ENCODE measurements around the gene NR2F1.
"Not testable (repeated sequence)": the region's sequence is repeated elsewhere in the genome, so short reads cannot be mapped to it uniquely, and the experiment has no call there.

The NR2F1 gene

DNA sequence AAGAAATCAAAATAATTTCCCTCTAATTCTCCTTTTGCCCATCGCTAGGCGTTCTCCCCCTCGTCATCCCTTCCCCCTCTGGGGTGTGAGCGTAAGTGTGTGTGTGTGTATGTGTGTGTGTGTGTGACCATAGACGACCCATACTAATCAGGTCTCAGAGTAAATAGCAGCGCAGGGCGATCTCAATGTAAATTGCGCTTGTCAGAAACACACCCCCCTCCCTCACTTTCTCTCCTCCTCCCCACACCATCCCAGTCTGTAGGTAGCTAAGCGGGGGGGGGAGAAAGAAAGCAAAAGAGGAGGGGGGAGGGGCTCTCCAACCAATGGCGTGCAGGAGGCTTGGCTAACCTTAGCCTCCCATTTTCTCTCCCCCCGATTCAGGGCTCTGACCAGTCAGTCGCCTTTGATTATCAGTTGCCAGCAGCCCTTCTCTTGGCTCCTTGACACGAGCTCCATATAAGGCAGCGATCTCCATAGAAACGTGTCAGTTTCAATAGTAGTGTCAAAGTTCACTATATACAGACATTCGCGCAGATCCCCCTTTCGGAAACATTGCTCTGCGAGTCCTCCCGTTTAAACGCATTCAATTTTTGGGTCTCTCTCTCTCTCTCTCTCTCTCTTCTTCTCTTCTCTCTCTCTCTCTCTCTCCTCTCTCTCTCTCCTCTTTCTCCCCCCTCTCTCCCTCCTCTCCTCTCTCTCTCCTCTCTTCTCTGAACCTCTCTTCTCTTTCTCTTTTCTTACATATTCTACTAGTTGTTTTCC, at the start of gene NR2F1:
TSS of gene NR2F1 (plus strand) at position 546 of the 762 bp plus-strand sequence. CDS start 1,802 bp downstream, outside the sequence.
- no peak for DNase-seq (ENCODE audit: low spot score)

DNA sequence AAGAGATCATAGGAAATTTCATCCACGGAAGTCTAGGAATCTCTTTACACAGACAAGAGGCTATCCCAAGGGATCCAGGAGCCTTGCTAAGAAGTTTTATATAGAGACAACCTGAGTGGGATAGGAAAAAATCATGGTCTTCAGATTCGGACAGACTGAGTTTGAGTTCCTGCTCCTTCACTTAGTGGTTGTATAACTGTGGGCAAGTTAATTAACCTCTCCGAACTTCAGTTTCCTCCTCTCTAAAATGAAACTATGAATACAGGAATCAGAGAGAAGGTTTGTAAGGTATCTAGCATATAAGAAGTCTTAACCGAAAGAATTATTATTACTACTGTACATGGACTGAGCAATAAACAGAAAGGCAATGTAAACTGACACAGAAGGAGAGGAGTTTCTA, 37.1 kb upstream of the NR2F1 start:
- no peak for DNase-seq (ENCODE audit: low spot score)

DNA sequence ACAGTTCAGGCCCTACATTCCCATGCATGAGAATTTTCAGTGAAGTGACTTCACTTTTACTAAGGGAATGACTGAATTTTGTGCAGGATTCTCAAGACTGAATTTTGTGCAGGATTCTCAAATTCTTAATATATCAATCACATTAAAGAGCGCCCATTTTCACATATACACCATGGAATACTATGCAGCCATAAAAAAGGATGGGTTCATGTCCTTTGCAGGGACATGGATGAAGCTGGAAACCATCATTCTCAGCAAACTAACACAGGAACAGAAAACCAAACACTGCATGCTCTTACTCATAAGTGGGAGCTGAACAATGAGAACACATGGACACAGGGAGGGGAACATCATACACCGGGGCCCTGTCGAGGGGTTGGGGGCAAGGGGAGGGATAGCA, 33.4 kb upstream of the NR2F1 start:
- not testable (repeated sequence) for DNase-seq (ENCODE audit: low spot score)

DNA sequence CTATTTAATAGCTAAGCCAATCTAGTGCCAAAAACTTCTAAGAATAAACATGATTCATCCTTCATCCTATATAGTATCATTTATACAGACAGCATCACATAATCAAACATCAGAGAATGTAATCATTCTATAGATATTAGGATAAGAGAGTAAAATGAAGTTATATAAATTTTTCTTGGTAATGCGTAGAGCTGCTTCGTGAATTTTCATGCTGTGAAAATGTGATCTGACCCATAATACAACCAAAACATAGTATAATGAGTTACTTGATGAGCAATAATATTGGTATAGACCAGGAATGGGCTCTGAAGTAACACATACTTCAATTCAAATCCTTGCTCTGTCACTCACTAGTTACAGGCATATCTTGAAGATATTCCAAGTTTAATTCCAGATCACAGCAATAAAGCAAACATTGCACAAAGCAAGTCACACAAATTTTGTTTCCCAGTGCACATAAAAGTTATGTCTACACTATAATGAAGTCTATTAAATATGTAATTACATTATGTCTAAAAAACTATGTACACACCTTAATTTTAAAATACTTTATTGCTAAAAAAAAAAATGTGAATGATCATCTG, 25.9 kb upstream of the NR2F1 start:
- no peak for DNase-seq (ENCODE audit: low spot score)

DNA sequence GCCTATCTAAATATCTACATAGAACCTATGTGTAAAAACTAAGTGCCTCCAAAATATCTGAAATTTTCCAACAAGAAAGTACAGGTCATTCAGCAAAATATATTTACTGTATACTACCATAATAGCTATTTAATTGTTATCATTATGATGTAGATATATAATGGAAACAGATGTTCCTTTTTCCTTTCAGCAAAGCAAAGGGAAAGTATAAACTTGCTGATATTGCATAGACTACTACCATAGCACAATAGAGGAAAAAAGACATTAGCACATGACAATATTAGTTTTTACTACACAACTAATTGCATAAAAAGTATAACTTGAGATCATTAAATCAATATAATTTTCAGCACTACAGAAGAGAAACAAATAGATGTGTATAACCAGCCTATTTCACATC, 16.9 kb upstream of the NR2F1 start:
- no peak for DNase-seq (ENCODE audit: low spot score)

DNA sequence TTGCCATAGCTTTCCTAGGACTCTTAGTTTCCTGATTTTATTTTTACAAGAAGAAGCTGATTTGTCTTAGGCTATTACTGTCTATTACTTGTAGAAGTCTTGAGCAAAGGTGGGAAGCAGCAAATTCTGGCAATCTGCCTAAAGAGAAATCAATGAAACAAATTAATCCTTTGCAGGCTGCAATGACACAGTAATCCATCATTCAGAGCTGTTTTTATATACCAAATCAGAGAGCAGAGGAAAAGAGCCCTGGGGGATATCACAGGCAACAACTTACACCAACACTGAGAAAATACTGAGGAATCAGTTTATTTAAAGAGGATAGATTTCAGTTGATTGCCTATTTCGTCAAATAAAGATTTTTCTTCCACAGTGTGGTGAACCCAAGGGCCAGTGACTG, 15.6 kb upstream of the NR2F1 start:
- DNase-seq (ENCODE audit: low spot score) = no peak

DNA sequence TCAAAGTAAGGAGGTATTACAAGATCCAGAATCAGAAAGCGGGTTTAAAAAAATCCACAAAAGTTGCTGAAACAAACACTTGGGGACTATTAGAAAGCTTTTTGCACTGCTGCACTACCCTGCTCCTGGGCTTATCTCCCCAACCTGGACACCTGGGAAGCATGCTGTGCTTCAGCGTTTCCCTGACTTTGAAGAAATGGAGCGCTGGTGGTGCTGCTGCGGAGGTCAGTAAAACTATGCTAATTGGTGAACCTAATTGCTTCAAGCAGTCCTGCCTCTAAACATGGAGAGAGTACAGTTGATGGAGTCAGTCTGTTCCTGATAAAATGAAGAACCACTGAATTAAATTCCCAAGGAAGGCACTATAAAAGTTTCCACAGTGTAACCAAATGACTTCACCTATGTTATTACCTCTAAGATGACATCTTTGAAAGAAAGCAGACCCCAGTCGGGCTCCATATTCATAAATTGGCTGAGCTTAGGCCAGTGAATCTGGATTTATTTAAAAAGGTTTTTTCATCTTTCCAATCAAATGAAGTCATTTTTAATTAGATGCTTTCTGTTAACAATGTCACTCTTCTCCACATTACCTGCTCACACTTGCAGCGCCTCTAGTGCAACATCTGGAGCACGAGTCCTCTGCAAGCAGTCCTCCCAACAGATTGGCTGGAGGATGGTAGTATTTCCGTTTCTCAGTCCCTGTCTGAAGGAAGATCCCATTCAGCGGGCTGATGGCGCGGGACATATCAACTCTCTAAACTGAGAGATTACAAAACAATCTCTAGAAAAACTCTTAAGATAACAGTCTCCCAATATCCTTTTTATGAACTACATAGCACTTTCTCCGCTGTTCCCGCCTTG, 13.5 kb upstream of the NR2F1 start:
- no peak for DNase-seq (ENCODE audit: low spot score)

DNA sequence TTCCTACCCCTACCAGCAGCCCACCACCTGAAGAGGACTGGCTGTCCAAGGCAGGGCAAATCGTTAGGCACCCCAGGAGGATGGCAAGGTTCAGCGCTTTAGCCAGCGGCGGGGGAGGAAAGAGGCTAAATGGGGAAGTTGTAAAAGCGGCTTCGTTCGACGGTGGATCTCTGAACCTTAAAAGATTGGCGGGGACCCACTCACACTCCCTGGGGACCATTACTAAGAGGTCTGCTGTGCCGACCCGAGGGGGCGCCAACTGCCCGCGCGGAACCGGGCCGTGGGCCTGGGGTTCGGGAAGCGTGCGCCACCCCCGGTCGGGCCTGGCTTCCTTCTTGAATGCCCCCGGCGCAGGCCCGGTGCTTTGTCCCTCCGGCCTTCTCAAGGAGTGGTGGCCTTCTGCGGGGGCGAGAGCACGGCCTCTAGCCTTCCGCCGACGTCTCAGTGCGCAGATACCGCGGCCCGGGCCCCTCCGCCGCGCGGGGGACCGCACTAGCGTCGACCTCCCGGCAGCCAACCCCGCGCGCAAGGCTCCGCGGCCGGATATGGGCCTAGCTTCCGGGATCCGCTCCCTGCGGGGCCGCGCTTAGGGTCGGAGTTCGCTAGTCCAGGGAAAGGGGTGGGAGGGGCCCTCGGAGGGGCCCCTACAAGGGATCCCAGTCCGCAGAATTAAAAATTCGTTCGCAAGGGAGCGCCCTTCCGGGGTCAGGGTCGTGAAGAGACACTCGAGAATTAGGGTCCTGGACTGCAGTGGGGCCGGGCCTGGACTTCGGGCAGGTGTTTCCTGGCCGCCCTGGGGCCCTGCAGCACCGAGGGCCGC, 12.5 kb upstream of the NR2F1 start:
- DNase-seq (ENCODE audit: low spot score) = no peak

DNA sequence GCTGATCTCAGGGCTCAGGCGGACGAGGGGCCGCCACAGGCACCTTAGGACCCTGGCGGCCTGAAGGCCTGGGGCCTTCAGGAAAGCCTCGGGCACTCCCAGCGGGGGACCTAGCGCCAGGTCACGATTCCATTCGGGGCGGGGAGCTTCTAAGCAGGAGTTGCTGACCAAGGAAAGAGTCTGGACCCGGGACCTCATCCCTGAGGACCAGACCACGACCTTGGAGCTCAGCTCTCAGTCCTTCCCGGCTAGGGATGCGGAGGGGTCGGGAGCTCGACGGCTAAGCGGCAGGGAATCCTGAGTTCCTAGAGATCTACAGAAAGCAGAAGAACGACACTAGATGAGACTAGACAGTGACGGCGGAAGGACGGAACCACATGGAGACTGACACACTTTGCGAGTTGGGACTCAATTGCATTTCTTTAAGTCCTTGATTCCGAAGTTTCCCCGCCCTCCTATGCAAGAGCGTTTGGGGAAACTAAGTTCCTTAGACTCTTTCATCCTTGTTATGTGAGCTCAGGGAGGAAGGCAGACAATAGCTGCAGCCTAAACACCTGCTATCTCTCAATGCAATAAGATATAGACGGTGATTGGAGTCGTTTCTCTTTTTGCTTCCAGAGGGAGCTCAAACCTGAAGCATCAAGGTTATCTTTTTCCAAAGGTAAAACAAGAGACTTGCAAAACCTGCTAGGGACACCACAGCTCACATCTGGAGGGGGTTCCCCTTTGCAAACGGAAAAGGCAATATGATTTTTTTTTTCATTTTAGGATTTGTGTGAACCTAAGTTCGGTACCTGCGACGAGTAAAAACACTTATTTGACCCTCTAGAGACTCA, 11.7 kb upstream of the NR2F1 start:
- DNase-seq (ENCODE audit: low spot score) = no peak

DNA sequence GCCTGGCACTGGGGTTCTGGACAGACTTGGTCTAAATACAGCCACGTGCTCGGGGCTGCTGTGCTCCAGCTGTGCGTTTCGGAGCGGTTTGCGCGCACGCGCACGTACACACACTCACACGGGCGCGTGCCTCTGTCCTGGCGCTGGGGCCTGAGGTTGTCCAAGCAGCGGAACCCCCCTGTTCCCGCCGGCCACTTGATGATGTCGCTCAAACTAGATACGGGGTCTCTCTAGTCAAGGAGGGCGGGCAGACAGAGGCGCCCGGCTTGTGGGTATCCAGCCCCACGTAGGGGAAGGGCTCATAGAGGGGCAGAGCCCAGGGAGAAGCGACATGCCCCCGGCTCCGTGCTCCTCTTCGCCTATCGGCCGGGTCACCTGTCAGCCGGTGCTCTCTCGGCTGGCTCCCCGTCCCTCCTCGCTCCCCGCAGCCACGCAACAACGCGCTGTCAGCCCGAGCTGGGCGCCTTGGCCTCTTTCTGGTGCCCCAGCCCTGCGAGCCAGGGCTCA, 10.9 kb upstream of the NR2F1 start:
- DNase-seq (ENCODE audit: low spot score) = no peak

DNA sequence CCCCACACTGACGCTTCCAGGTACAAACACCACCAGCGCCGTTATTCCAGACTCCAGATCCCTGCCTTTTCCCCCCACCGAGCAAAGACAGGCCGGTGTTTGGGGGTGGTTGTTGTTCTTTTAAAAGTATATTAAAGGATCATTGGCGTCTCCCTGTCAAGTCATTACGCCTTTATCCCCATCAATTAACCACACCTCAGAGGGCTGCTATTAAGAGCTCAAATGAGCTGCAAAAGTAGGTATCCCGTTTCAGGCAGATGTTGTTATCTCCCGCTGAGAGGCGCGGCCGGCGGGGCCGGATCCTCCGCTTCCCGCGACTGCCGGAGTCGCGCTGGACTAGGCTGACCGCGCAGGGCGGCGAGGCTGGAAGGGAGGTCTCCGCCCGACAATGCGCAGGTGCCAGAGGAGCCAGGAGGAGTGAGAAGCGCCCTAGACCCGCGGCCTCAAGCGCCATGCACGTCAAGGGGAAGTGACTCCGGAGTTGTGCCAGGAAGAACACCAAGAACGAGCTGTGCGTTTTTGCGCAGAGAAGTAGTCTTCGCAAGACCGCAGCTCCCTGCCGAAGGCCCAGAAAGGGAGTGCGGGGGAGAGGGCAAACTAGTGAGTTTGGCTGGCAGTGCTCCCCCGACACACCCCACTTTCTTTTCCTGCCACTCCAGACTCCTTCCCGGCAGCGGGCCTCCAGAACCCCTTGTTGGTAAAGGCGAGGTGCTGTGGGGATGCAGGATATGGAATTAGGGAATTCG, 10.2 kb upstream of the NR2F1 start:
- DNase-seq (ENCODE audit: low spot score) = peak; percentile 65

DNA sequence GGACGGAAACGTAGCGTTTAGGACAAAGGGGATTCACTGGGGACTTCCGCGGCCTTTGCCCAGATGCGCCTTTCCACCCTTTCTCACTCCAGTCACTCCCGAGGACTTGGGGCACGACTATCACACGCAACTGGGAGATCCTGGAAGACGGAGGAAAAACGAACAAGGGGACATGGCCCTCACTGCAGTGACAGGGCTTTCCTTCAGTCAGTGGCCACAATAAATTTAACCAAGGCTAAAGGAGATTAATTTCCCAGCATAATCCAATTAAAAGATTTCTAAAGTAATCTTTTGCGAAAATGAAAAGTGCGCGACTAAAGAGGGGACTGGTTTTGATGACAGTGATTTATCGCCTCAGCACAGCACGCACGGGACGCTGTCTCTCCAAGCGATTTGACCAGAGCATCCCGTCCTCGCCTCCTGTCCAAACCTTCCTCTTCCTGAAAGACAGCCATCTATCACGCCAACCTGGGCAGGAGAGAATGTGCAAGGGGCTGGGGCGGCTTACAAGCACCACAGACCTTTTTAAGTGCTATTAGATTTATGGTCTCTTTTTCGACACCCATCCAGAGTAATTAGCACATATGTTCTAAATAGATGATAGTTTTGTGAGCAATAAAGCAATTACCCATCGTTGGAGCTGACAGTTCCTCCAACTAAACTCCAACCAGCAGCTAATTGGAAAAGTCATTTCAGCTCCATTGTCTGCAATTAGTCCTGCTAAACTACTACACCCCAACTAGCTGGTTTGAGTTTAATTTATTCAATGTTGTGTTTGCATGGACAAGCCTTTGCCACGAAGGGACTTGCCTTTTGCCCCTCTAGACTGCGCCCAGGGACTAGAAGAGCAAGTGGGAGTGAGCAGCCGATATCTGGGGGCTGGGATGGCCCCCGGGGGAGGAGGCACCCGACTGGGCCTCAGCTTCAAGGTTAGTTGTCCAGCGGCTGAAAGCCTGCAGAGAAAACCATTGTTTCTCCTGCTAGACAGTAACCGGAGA, 9.4 kb upstream of the NR2F1 start:
- DNase-seq (ENCODE audit: low spot score) = peak; percentile 31

DNA sequence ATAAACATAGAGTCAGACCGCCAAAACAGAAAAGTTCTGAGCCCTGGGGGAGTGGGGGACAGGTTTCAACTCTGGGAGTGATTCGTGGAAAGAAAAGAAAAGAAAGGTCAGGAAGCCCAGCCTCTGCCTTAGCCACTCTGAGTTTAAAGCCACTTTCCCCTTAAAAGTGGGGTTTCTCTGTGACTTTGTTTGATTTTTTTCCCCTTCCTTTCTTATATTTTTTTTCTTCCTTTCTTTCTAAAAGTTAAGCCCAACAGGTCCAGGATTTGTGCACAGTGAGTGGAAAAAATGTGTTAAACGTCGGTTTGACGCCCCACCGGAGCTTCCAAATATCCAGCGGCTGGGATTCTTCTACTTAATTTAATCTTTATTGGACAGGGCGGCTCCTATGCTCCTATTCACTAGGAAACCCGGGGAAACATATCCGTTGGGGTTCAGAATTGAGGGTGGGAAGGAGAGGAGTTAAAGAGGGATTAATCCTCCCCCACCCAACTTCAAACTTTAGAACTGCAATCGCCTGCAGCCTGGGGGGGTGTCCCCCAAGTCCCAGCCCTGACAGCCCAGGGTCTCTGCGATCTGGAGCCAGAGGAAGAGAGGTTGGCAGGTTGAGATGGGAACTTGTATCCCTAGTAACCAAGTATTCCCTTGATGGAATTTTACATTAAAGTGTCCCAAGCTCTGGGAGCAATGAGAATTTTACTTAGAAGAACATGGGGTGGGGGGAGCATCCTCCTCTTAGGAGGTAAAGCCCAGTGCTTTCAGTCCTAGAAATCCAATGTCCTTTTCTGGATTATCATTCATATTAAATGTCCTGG, 8.3 kb upstream of the NR2F1 start:
- DNase-seq (ENCODE audit: low spot score) = no peak

DNA sequence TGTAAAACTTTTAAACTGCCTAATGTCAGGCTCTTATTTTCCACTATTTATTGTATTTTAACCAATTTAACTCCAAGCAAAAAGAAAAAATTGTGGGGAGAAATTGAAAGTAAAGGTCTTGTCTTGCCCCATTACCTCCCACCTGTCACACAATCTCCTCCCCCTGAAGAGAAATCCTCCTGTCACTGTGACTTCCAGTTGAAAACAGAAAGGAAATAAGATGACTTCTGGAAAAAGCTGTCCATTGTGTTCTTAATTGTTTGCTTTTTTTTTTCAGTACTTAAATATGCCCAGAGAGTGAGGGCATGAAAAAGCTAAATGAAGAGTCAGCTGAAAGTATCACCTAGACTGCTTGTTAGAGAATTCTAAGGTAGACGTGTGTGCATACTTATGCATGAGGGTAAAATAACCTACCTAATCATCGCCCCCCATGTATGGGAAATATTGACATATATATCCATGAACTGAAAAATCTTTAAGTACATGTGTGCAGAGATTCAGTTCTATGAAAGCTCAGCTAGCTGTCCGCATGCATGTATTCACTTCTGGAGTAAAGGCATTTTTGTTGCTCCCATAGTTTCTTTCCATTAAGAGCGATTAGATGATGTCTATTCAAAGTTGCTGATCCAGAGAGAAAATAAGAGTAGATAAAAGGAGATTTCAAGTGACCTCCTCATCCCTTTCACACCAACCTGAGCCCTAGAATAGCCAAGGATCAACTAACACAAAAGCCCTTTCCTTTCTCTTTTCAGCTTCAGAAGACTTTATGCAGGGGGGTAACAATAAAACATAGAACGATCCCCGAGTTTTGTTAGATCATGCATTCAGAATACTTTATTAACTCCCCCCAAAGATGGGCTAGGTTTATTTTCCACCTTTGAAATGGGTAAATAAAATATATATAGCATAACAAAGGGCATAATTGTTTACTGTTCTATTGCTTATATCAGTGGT, 7.3 kb upstream of the NR2F1 start:
- DNase-seq (ENCODE audit: low spot score) = no peak

DNA sequence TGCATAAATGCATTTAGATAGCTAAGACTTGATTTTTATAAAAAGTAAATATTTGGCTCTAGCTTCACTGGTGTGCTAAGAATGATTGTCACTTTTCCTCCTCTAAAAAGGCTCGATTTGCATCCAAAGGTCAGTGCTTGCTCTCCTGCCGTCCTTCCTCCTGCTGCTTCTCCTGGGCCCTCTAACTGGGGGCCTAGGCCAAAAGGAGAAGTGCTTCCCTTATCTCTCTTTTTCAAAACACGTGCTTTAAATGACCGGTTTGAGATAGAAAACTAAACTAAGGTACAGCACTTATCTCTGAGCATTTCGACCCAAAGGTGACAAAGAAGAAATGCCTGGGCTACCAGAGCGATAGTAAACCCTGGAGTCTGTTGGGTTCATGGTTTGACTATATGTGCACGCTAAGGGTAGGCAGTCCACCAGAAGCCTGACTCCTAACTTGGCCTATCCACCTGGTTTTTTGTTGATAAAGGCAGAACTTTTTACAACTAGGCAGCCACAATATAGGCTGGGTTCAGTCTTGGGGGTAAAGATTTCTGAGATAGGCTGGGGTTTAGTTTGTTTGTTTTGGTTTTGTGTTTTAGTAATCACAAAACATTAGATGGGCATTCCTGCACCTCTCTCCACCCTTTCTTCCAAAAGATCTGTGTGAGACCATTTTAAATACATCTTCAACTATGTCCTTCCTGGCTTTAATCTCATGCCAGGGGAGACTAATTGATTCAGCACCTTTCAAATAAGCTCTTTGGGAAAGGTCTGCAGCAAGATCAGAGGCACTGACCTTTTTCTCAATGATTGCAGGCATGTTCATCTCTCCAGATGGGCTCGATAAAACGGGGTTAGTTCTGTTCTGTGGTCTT, 5.8 kb upstream of the NR2F1 start:
- no peak for DNase-seq (ENCODE audit: low spot score)
